Osteoblast (primary cell): ENCODE measurements around the gene SNRNP70. TPM values are rescaled to one million over a fixed set of nuclear protein-coding genes. Genes with fewer than 3 reads are reported as not detected.

Source experiments
- DNase-seq: peaks from one replicate; pipeline ENCODE4 v3.0.0; 2011; ENCODE audit warnings: low spot score, mixed read lengths; ENCODE audit not compliant: insufficient read length; ENCODE audit errors: missing footprints
- H2AFZ ChIP-seq: 2 replicates; pipeline ENCODE4 v1.6.0; 2011; ENCODE audit warnings: mild to moderate bottlenecking, low read length
- H3K27ac ChIP-seq: 2 replicates; pipeline ENCODE4 v1.5.1; 2011; ENCODE audit warnings: mild to moderate bottlenecking, low read depth, low read length, moderate library complexity
- H3K27me3 ChIP-seq: 2 replicates; pipeline ENCODE4 v1.6.0; 2012; ENCODE audit warnings: mild to moderate bottlenecking, control low read depth, inconsistent platforms, low read length, moderate library complexity; ENCODE audit not compliant: insufficient read depth
- H3K36me3 ChIP-seq: 2 replicates; pipeline ENCODE4 v1.5.1; 2011; ENCODE audit warnings: mild to moderate bottlenecking, low read length, control low read depth, moderate library complexity; ENCODE audit not compliant: insufficient read depth
- H3K4me1 ChIP-seq: 2 replicates; pipeline ENCODE4 v1.5.1; 2011; ENCODE audit warnings: mild to moderate bottlenecking, low read length, control low read depth, moderate library complexity; ENCODE audit not compliant: insufficient read depth
- H3K4me2 ChIP-seq: 2 replicates; pipeline ENCODE4 v1.6.0; 2011; ENCODE audit warnings: mild to moderate bottlenecking, low read length; ENCODE audit not compliant: insufficient read depth
- H3K4me3 ChIP-seq: fragments of 200-600 bp; sonication (generic); 3 replicates; pipeline ENCODE4 v1.5.1; 2012; ENCODE audit warnings: mild to moderate bottlenecking, low read length, inconsistent platforms; ENCODE audit not compliant: insufficient read depth
- H3K79me2 ChIP-seq: 2 replicates; pipeline ENCODE4 v1.6.0; 2012; ENCODE audit warnings: mild to moderate bottlenecking, low read length, control low read depth, inconsistent platforms; ENCODE audit not compliant: insufficient read depth
- H3K9me3 ChIP-seq: 2 replicates; pipeline ENCODE4 v1.5.1; 2011; ENCODE audit warnings: low read depth, low read length, control low read depth
- H4K20me1 ChIP-seq: 2 replicates; pipeline ENCODE4 v1.6.0; 2012; ENCODE audit warnings: mild to moderate bottlenecking, low read length, control low read depth; ENCODE audit not compliant: insufficient read depth
- total RNA-seq: library from RNA; depleted of rRNA; stranded (reverse); fragments of >200 nt; gene quantifications from 2 replicates; pipeline ENCODE4 v1.2.3, GENCODE V29; 2012
- TF ChIP-seq, protein P1 (sequence below): IDR thresholded peaks from 2 replicates; pipeline ENCODE4 v1.5.1; 2011; ENCODE audit warnings: mild to moderate bottlenecking, low read depth, low read length, moderate library complexity; ENCODE audit errors: extremely low read depth

The SNRNP70 gene
- total RNA-seq, 1 donor = 111 TPM

DNA sequence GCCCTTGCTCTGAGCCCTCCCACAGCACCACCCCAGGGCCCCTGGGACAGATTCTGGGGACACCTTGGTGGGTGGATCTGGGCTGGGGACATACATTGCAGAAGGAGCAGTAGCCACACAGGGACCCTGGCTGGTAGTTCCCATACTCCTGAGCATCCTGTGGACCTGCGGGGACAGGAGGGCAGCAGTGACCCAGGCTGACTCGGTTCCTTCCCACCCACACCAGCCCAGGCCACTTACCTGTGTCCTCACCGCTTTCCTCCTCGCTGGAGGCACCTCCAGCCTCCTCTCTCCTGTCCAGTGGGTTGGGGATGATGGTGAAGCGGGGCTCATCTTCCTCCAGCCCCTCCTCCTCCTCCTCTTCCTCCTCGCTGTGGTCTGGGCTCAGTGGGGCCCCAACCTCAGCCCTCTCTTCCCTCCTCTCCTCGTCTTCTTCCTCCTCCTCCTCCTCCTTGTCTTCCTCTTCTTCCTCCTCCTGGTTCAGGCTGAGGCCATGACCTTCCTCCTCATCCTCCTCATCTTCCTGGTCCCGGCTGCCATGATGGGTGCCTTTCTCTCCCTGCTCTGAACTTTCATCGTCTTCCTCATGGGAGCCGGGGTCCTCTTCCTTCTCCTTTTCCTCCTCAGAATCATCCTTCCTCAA, 68.0 kb downstream of the SNRNP70 start:
- Histone ChIP-seq H3K4me2 (no peak overlapping the region), H3K4me1 (peaks cover 22% of the 10 kb centered on the region), H3K9me3 (no peaks in the 10 kb centered on the region), H3K4me3 (no peak overlapping the region), H3K27ac (no peak overlapping the region), H2AFZ (no peak overlapping the region), H3K36me3 (no peaks in the 10 kb centered on the region), H4K20me1 (peaks cover under 1% of the 10 kb centered on the region), H3K79me2 (peaks cover 7% of the 10 kb centered on the region), H3K27me3 (peaks cover 3% of the 10 kb centered on the region)
- peak; percentile 87 for DNase-seq
- TF ChIP-seq, protein P1, sequence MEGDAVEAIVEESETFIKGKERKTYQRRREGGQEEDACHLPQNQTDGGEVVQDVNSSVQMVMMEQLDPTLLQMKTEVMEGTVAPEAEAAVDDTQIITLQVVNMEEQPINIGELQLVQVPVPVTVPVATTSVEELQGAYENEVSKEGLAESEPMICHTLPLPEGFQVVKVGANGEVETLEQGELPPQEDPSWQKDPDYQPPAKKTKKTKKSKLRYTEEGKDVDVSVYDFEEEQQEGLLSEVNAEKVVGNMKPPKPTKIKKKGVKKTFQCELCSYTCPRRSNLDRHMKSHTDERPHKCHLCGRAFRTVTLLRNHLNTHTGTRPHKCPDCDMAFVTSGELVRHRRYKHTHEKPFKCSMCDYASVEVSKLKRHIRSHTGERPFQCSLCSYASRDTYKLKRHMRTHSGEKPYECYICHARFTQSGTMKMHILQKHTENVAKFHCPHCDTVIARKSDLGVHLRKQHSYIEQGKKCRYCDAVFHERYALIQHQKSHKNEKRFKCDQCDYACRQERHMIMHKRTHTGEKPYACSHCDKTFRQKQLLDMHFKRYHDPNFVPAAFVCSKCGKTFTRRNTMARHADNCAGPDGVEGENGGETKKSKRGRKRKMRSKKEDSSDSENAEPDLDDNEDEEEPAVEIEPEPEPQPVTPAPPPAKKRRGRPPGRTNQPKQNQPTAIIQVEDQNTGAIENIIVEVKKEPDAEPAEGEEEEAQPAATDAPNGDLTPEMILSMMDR = no peak

DNA sequence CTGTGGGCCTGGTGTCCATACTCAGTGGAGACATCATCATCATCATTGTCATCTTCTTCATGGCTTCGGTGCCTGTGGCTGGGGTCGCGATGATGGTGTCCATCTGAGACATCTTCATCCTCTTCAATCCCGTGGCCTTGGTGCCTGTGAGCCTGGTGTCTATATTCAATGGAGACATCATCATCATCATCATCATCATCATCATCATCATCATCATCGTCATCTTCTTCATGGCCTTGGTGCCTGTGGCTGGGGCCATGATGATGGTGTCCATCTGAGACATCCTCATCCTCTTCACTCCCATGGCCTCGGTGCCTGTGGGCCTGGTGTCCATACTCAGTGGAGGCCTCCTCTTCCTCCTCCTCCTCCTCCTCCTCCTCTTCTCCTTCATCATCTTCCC, 69.0 kb downstream of the SNRNP70 start:
- H4K20me1 ChIP-seq = peaks cover 6% of the 10 kb centered on the region

DNA sequence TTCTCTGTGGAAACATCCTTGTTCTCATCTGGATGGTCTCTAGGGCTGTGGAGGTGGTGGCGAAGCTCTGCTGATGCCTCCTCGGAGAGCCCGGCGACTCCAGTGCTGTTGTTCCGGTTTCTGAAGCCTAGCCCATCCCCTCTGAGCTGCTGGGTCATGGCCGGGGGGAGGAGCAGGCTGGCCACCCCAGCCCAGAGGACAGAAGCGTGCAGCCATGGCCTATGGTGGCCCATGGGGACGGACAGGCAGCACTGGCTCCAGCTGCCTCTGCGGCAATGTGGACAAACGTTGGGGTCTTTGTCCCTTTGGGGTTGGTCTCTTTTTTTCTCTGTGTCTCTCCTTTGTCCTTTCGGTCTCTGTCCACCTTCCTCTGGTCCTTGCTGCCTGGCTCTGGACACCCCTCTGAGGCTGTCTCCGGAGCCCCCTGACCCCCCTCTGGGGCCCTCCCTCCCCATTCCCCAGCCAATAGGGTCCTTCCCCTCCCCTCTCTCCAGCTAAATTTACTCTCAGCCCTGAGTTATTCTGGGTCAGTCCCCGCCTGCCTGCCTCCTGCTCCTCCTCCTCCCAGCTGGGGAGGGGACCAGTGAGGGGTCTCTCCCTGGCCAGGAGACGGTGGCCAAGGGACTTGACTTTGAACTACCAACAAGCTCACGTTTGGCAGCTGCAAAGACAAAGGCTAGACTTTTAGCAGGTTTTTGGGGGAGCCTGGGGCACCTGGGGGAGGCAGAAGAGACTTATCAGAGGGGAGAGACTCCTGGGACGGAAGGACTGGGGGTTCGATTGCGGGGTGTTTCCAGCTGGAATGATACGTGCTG, 70.0 kb downstream of the SNRNP70 start, which contains the start of gene HRC:
TSS of gene HRC (minus strand) at position 392 of the 815 bp plus-strand sequence. CDS start at position 233, 159 bp downstream.
- H3K4me3 ChIP-seq = no peak within 1 kb of the TSS
- H2AFZ ChIP-seq = no peak within 1 kb of the TSS
- H3K36me3 ChIP-seq = no peaks in the 10 kb centered on the region
- peaks cover 3% of the 10 kb centered on the region for H3K27me3 ChIP-seq
- no peak within 1 kb of the TSS for H3K4me2 ChIP-seq
- no peaks in the 10 kb centered on the region for H3K9me3 ChIP-seq
- H4K20me1 ChIP-seq = peaks cover 11% of the 10 kb centered on the region
- H3K27ac ChIP-seq = no peak within 1 kb of the TSS
- TF ChIP-seq, protein P1 = no peak
- peaks cover 12% of the 10 kb centered on the region for H3K4me1 ChIP-seq
- H3K79me2 ChIP-seq = peaks cover 19% of the 10 kb centered on the region
- peak; percentile 61 for DNase-seq

More for the DNA sequence above, 69.0 kb downstream of the SNRNP70 start:
- TF ChIP-seq, protein P1 = no peak
- Histone ChIP-seq H3K9me3 (no peaks in the 10 kb centered on the region), H2AFZ (no peak overlapping the region), H3K27me3 (peaks cover 3% of the 10 kb centered on the region), H3K4me2 (no peak overlapping the region), H3K36me3 (no peaks in the 10 kb centered on the region), H3K4me1 (peaks cover 21% of the 10 kb centered on the region), H3K4me3 (no peak overlapping the region), H3K27ac (no peak overlapping the region), H3K79me2 (peaks cover 12% of the 10 kb centered on the region)
- no peak for DNase-seq

DNA sequence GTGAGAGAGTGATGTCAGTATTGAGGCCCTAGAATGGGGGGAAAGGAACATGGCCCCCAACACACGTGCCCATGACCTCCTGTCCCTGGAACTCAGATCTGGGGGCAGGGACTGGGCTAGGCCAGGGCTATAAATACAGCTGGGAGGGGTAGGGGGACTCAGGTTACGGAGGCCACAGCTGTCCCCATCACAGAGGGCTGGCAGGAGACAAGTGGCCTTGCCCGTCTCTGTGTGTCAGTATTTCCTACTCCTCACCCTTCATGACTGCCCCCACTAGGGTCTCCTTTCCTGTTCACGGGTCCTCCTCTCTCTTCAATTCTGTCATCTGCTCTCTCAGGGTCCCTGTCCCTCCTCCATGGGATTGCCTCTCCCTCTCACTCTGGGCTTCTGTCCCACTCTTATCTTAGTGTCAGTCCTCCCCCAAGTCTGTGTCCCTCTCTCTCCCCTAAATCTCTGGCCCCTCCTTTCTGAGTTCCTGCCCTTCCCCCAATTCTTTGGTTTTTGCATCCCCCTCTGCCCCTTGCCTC, 70.6 kb downstream of the SNRNP70 start:
- TF ChIP-seq, protein P1 = no peak
- H3K4me3 ChIP-seq = no peak overlapping the region
- H4K20me1 ChIP-seq = peaks cover 17% of the 10 kb centered on the region
- no peaks in the 10 kb centered on the region for H3K9me3 ChIP-seq
- H2AFZ ChIP-seq = no peak overlapping the region
- H3K79me2 ChIP-seq = peaks cover 23% of the 10 kb centered on the region
- no peak overlapping the region for H3K27ac ChIP-seq
- peak; percentile 85 for DNase-seq
- H3K4me2 ChIP-seq = no peak overlapping the region
- H3K36me3 ChIP-seq = no peaks in the 10 kb centered on the region
- peaks cover 11% of the 10 kb centered on the region for H3K4me1 ChIP-seq
- H3K27me3 ChIP-seq = peaks cover 3% of the 10 kb centered on the region
